HUES64 (cell line): ENCODE data around the gene SLC47A1. TPM values are rescaled to one million over a fixed set of nuclear protein-coding genes. Genes with fewer than 3 reads are reported as not detected.

ENCODE experiments used
- H3K27ac ChIP-seq: 2 replicates; pipeline ENCODE4 v1.7.0; 2013; ENCODE audit warnings: low read depth, low read length, inconsistent platforms
- H3K27me3 ChIP-seq: 2 replicates; pipeline ENCODE4 v1.6.1; 2013; ENCODE audit warnings: mild to moderate bottlenecking, low read length; ENCODE audit not compliant: insufficient read depth
- H3K36me3 ChIP-seq: 2 replicates; pipeline ENCODE4 v1.6.1; 2013; ENCODE audit warnings: mild to moderate bottlenecking, low read length; ENCODE audit not compliant: insufficient read depth
- H3K4me1 ChIP-seq: 2 replicates; pipeline ENCODE4 v1.6.1; 2013; ENCODE audit warnings: mild to moderate bottlenecking, low read length, moderate library complexity; ENCODE audit not compliant: insufficient read depth
- H3K4me3 ChIP-seq: 2 replicates; pipeline ENCODE4 v1.5.1; 2013; ENCODE audit warnings: mild to moderate bottlenecking, low read length, moderate library complexity
- H3K9ac ChIP-seq: 2 replicates; pipeline ENCODE4 v1.6.1; 2013; ENCODE audit warnings: mild to moderate bottlenecking, low read depth, low read length
- H3K9me3 ChIP-seq: 2 replicates; pipeline ENCODE4 v1.6.1; 2013; ENCODE audit warnings: low read depth, low read length; ENCODE audit not compliant: insufficient read depth
- WGBS: fragments of 150-250, 120-280 bp; methylation state at CpG from one replicate; pipeline ENCODE4 v1.1.7; 2013; ENCODE audit warnings: missing lambda C conversion rate; 5-methylcytosine and 5-hydroxymethylcytosine counted together
- polyA plus RNA-seq, 2 experiments: library from polyadenylated mRNA; stranded (reverse); fragments of 50-300 nt; gene quantifications; one replicate each; pipeline ENCODE4 v1.2.3, GENCODE V29; 2013

Gene SLC47A1
- polyA plus RNA-seq (2013, experiment 1 of 2) = 1.3 TPM
- 2.0 TPM for polyA plus RNA-seq (2013, experiment 2 of 2)

GRCh38 chr17:19533718-19534561, at the start of gene SLC47A1:
Gene SLC47A1 (plus strand): TSS chr17:19533854. CDS start chr17:19533940, 86 bp downstream.
- Histone ChIP-seq H3K27ac (no peak within 1 kb of the TSS), H3K4me3 (peak within 1 kb of the TSS; percentile 62), H3K36me3 (no peaks in the 10 kb centered on the region), H3K4me1 (peaks cover 13% of the 10 kb centered on the region; the same call in 1 of the 2 replicates), H3K27me3 (peaks cover 50% of the 10 kb centered on the region), H3K9ac (peak within 1 kb of the TSS; percentile 30; the same call in 1 of the 2 replicates), H3K9me3 (no peaks in the 10 kb centered on the region)
- 2% methylated on average over 87 of the region's 87 CpGs for WGBS

- H3K4me1 ChIP-seq = peaks cover 15% of the 10 kb centered on the region
- whole genome bisulfite sequencing = 72% methylated on average over 3 of the region's 3 CpGs
- H3K9me3 ChIP-seq = no peaks in the 10 kb centered on the region
- no peak overlapping the region for H3K9ac ChIP-seq
- H3K27ac ChIP-seq = no peak overlapping the region
- no peak overlapping the region for H3K4me3 ChIP-seq
- no peaks in the 10 kb centered on the region for H3K36me3 ChIP-seq
- no peaks in the 10 kb centered on the region for H3K27me3 ChIP-seq
These were observed 47.8 kb upstream of the SLC47A1 start for GRCh38 chr17:19485800-19486340.

DNA sequence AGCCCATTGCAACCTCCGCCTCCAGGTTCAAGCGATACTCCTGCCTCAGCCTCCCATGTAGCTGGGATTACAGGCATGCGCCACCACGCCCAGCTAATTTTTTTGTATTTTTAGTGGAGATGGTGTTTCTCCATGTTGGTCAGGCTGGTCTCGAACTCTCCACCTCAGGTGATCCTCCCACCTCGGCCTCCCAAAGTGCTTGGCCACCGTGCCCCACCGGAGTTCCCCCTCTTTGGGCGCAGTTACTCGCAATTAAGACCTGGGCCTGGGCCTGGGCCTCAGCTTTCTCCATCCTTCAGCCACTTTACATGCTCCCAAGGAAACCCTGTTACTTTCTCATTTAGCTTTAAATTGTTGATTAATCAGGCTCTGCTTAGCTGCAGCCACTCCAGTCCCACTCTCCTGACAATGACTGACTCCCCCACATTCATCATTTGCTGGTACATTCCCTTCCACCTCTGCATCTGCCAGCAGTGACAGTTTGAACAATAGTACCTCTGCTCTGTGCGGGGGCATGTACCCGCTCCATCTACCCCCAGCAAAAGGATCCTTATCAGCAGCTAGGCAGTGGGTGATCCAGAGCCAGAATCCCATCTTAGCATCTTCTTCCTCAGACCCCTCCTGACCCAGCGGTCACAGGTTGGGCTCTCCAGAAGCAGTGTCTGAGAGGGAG, 47.2 kb upstream of the SLC47A1 start:
- Histone ChIP-seq H3K4me1 (peaks cover 15% of the 10 kb centered on the region), H3K27me3 (no peaks in the 10 kb centered on the region), H3K27ac (no peak overlapping the region), H3K4me3 (no peak overlapping the region), H3K9ac (no peak overlapping the region), H3K9me3 (no peaks in the 10 kb centered on the region), H3K36me3 (no peaks in the 10 kb centered on the region)
- 94% methylated on average over 13 of the region's 13 CpGs for WGBS

DNA sequence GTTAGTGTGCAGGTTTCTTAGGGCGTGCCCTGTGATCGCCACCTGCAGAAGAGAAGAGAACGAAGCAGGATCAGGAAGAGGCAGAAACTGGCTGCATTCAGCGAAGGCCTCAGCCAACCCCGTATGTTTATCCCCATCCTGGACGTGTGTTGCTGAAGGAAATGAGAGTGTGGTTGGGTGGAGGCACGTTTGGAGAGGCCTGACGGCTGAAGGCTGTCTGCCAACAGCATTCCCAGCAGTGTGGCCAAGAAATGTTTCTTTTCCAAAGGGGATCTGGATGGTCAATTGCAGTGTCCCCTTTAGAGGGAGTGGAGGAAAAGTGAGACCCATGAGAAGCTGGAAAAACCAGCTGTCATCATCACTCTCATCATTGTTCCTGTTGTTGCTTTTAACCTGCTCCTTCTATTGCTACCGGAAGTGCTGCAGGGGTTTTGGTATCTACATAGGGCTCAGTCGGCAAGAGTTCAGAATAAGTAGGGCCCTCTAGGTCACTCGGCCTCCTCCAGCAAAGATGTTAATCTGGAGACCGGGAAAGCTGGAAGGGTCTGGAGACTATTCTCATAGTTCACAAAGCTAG, 46.5 kb upstream of the SLC47A1 start:
- Histone ChIP-seq H3K27me3 (no peaks in the 10 kb centered on the region), H3K27ac (no peak overlapping the region), H3K9me3 (no peaks in the 10 kb centered on the region), H3K9ac (no peak overlapping the region), H3K4me3 (no peak overlapping the region), H3K4me1 (peaks cover 21% of the 10 kb centered on the region), H3K36me3 (no peaks in the 10 kb centered on the region)
- 81% methylated on average over 12 of the region's 12 CpGs for WGBS

- no peak overlapping the region for H3K9ac ChIP-seq
- no peaks in the 10 kb centered on the region for H3K27me3 ChIP-seq
- H3K27ac ChIP-seq = no peak overlapping the region; the same call in 1 of the 2 replicates
- 83% methylated on average over 5 of the region's 5 CpGs for WGBS
- H3K9me3 ChIP-seq = no peaks in the 10 kb centered on the region
- no peak overlapping the region for H3K4me3 ChIP-seq
- peaks cover 27% of the 10 kb centered on the region for H3K4me1 ChIP-seq
- H3K36me3 ChIP-seq = no peaks in the 10 kb centered on the region
These were observed 41.5 kb upstream of the SLC47A1 start for GRCh38 chr17:19492141-19492540.

- Histone ChIP-seq H3K36me3 (no peaks in the 10 kb centered on the region), H3K4me3 (no peak overlapping the region), H3K9ac (no peak overlapping the region), H3K9me3 (no peaks in the 10 kb centered on the region), H3K27me3 (no peaks in the 10 kb centered on the region), H3K27ac (no peak overlapping the region), H3K4me1 (peaks cover 22% of the 10 kb centered on the region)
- 94% methylated on average over 40 of the region's 40 CpGs for WGBS
These were observed 38.5 kb upstream of the SLC47A1 start for GRCh38 chr17:19494961-19495806.

DNA sequence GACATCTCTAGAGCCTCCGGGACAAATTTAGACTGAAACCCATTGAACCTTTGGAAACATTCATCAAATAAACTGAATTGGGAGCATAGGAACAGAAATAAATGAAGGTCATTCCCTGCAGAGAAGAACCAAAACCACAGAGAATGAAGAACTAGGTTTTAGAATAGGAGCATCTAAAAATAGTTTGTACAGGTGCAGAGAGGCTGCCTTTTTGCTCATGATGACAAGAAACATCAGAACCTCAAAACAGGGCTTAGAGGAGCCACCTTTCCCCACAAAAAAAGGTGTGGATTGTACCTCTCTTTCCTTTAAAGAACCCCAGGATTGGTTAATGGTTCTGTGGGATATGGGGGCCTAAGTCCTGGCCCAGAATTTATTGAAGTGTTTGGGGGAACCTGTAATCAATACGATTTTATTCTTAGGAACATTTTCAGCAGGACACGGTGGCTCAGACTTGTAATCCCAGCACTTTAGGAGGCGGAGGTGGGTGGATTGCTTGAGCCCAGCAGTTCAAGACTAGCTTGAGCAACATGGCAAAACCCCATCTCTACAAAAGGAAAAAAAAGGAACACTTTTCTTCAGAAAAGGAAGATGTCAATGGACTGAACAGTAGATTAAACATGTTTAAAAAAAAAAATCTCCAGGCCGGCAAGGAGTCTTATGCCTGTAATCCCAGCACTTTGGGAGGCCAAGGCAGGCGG, 37.7 kb upstream of the SLC47A1 start:
- no peaks in the 10 kb centered on the region for H3K27me3 ChIP-seq
- no peak overlapping the region for H3K27ac ChIP-seq
- no peaks in the 10 kb centered on the region for H3K9me3 ChIP-seq
- H3K36me3 ChIP-seq = no peaks in the 10 kb centered on the region
- H3K9ac ChIP-seq = no peak overlapping the region
- peaks cover 22% of the 10 kb centered on the region for H3K4me1 ChIP-seq
- 92% methylated on average over 6 of the region's 6 CpGs for WGBS
- no peak overlapping the region for H3K4me3 ChIP-seq

DNA sequence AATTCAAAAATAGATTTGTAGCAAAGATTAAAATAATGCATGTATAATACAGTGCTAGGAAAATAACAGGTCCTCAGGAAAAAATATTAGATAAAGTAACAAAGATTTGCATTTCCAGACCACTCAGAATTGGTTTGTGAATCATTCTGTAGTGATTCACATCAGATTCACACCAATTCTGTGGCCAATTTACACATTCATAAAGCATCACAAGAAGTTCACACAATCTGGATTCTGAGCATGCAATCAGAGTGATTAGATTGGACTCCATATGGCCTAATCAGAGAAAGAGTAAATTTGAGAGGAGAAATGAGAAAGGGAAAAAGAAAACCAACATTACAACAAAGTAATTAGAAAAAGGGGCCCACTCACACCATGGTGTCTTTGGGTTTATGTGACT, 36.0 kb upstream of the SLC47A1 start:
- no peaks in the 10 kb centered on the region for H3K9me3 ChIP-seq
- peaks cover 11% of the 10 kb centered on the region for H3K4me1 ChIP-seq
- H3K27ac ChIP-seq = no peak overlapping the region
- no peaks in the 10 kb centered on the region for H3K27me3 ChIP-seq
- H3K36me3 ChIP-seq = no peaks in the 10 kb centered on the region
- no peak overlapping the region for H3K9ac ChIP-seq
- H3K4me3 ChIP-seq = no peak overlapping the region

DNA sequence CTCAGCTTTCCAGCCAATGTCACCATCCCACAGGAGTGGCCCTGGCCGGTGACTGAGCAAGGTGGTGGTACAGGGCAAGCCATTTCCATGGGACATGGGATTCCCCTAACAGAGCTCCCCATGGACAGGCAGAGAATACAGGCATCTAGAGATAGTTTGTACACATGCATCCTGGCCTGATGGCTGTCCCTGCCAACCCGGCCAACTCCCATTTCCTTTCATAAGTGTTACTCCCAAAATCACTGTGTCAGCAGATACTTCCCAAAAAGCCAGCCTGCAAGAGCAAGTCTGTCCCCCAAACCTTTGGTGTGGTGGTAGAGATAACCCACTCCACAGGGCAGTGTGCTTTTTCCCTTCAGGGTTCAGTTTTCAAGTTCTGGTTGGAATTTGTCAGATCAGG, 32.4 kb upstream of the SLC47A1 start:
- no peaks in the 10 kb centered on the region for H3K9me3 ChIP-seq
- 97% methylated on average over 2 of the region's 2 CpGs for WGBS
- H3K27ac ChIP-seq = no peak overlapping the region
- H3K4me1 ChIP-seq = no peaks in the 10 kb centered on the region
- no peaks in the 10 kb centered on the region for H3K36me3 ChIP-seq
- H3K4me3 ChIP-seq = no peak overlapping the region
- H3K27me3 ChIP-seq = no peaks in the 10 kb centered on the region
- no peak overlapping the region for H3K9ac ChIP-seq

DNA sequence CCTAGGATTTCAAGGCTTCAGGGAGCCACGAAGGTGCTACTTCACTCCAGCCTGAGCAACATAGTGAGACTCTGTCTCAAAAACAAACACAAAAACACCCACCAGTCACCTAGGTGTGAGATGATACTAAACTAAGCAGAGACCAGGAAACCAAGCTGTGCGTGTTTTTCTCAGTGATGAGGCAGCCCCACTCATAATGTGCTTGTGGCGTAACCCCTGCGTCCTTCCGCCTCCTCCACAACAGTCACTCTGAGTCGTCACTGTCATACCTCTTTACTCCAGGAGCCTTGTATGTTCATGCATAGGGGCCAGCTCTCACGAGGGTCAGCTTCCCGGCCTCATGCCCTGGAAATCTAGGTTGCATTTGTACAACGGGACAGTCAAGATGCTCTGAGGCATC, 31.1 kb upstream of the SLC47A1 start:
- Histone ChIP-seq H3K27me3 (no peaks in the 10 kb centered on the region), H3K9ac (no peak overlapping the region), H3K4me3 (no peak overlapping the region), H3K27ac (no peak overlapping the region), H3K36me3 (no peaks in the 10 kb centered on the region), H3K4me1 (no peaks in the 10 kb centered on the region), H3K9me3 (no peaks in the 10 kb centered on the region)
- WGBS = 90% methylated on average over 9 of the region's 9 CpGs
